HepG2 (cell line): ENCODE measurements around the gene THY1. TPM values are rescaled to one million over a fixed set of nuclear protein-coding genes. Genes with fewer than 3 reads are reported as not detected.
A peak's percentile ranks its signal among the peaks of the same experiment; 100 is the strongest.

ENCODE experiments used
- ATAC-seq: fragments of 200-7000 bp; cut with Tn5 transposase; 3 replicates; pipeline ENCODE4 v1.9.1; 2020; ENCODE audit warnings: mild to moderate bottlenecking, moderate library complexity
- BruUV-seq: library from RNA; stranded (reverse); fragments of 400-500 nt; replicated peaks from 2 replicates; lab custom pipeline; 2021; lab: Mats Ljungman, UMichigan
- CTCF ChIA-PET: fragments of 300-600 bp; formaldehyde crosslinking; extraction: SDS; loops from one replicate; lab custom pipeline; 2021; ENCODE audit warnings: low total read pairs, inconsistent platforms, low intra/inter-chr PET ratio; lab: Yijun Ruan, JAX
- POLR2A ChIA-PET: fragments of 350-600 bp; sonication (Branson Sonifier 250); formaldehyde crosslinking; loops from one replicate; lab custom pipeline; 2020; ENCODE audit warnings: antibody characterized with exemption, inconsistent platforms; lab: Yijun Ruan, JAX
- DNase-seq: peaks from one replicate; pipeline ENCODE4 v3.0.0-alpha.2; 2015; ENCODE audit warnings: low spot score
- FAIRE-seq: peaks from 3 replicates; lab custom pipeline; 2011; peaks lifted over from hg19 to GRCh38; lab: Jason Lieb, UNC
- H2AFZ ChIP-seq: one replicate; pipeline ENCODE4 v1.6.1; 2011; ENCODE audit warnings: low read length, inconsistent platforms
- H3K27ac ChIP-seq: fragments of 300-600 bp; 3 replicates; pipeline ENCODE4 v1.8.0; 2011; ENCODE audit warnings: mixed run types, mild to moderate bottlenecking, mixed read lengths, low read length, inconsistent platforms; ENCODE audit not compliant: insufficient read depth; ENCODE audit errors: extremely low read length
- H3K27me3 ChIP-seq, 2 experiments: fragments of 200-600 bp in 1 of 2; 2 replicates in 1 of 2; 3 replicates in 1 of 2; pipeline versions ENCODE4 v1.6.0 to v1.8.0; 2011; ENCODE audit warnings: low read length in 2 of 2, mild to moderate bottlenecking in 2 of 2, moderate library complexity in 2 of 2, inconsistent platforms in 1 of 2; ENCODE audit not compliant: insufficient read depth in 2 of 2, control insufficient read depth in 1 of 2
- H3K36me3 ChIP-seq, 2 experiments: fragments of 200-600 bp in 1 of 2; replicated peaks in 1 of 2; 2 replicates in 1 of 2; 3 replicates in 1 of 2; pipeline versions ENCODE4 v1.5.1 to v1.8.0; 2011; ENCODE audit warnings: low read length in 2 of 2, inconsistent platforms in 1 of 2; ENCODE audit not compliant: insufficient read depth in 2 of 2, control insufficient read depth in 1 of 2
- H3K4me1 ChIP-seq: 2 replicates; pipeline ENCODE4 v1.5.1; 2012; ENCODE audit warnings: low read length, inconsistent platforms; ENCODE audit not compliant: insufficient read depth
- H3K4me2 ChIP-seq: 2 replicates; pipeline ENCODE4 v1.6.0; 2011; ENCODE audit warnings: low read depth, low read length, inconsistent platforms
- H3K4me3 ChIP-seq, 3 experiments: fragments of 200-600 bp in 1 of 3; sonication (generic), shearing (Covaris generic) in 1 of 3; replicated peaks in 1 of 3; 2 replicates each; pipeline ENCODE4 v1.5.1; 2011 to 2016; ENCODE audit warnings: low read length in 3 of 3, inconsistent platforms in 2 of 3, low read depth in 2 of 3, mild to moderate bottlenecking in 2 of 3, control low read depth in 1 of 3, mixed read lengths in 1 of 3; ENCODE audit not compliant: insufficient read depth in 1 of 3
- H3K79me2 ChIP-seq: one replicate; pipeline ENCODE4 v1.6.1; 2011; ENCODE audit warnings: low read length, inconsistent platforms; ENCODE audit not compliant: insufficient read depth
- H3K9ac ChIP-seq: 2 replicates; pipeline ENCODE4 v1.6.0; 2011; ENCODE audit warnings: mild to moderate bottlenecking, low read depth, low read length, inconsistent platforms; ENCODE audit not compliant: insufficient read depth
- H3K9me3 ChIP-seq: 2 replicates; pipeline ENCODE4 v1.5.1; 2012; ENCODE audit warnings: mild to moderate bottlenecking, low read length
- H4K20me1 ChIP-seq: 2 replicates; pipeline ENCODE4 v1.6.0; 2011; ENCODE audit warnings: inconsistent platforms, mild to moderate bottlenecking, low read length, moderate library complexity; ENCODE audit not compliant: insufficient read depth
- ARID4A ChIP-seq: sonication (generic); formaldehyde crosslinking; IDR thresholded peaks from 2 replicates; pipeline ENCODE4 v1.5.0; 2020; ENCODE audit warnings: mild to moderate bottlenecking, missing genetic modification reagents, borderline replicate concordance
- ATM ChIP-seq: fragments of 450-650 bp; IDR thresholded peaks from 2 replicates; pipeline ENCODE4 v1.7.1; 2017; ENCODE audit warnings: mild to moderate bottlenecking, borderline replicate concordance
- EHMT2 ChIP-seq: fragments of 200-600 bp; sonication (generic); IDR thresholded peaks from 2 replicates; pipeline ENCODE4 v1.7.0; 2017; ENCODE audit warnings: antibody characterized with exemption, low read depth, low read length, borderline replicate concordance
- RFXAP ChIP-seq: sonication (generic); formaldehyde crosslinking; IDR thresholded peaks from 2 replicates; pipeline ENCODE4 v1.4.0; 2020; ENCODE audit warnings: missing genetic modification reagents, borderline replicate concordance
- ZMYM2 ChIP-seq: sonication (generic); formaldehyde crosslinking; IDR thresholded peaks from 2 replicates; pipeline ENCODE4 v1.8.0; 2022; ENCODE audit warnings: mild to moderate bottlenecking, missing genetic modification reagents
- ZNF652 ChIP-seq: IDR thresholded peaks from 2 replicates; pipeline ENCODE4 v1.6.1; 2016; ENCODE audit warnings: low read depth, borderline replicate concordance
- WGBS: methylation state at CpG from one replicate; pipeline ENCODE4 v1.1.6; 2017; ENCODE audit warnings: low lambda C conversion rate; 5-methylcytosine and 5-hydroxymethylcytosine counted together
- in situ Hi-C: cut with HindIII; loops from 2 replicates; pipeline ENCODE4 v1.10.0; 2017; ENCODE audit warnings: low pct_unique_long_range_greater_than_20kb; ENCODE audit not compliant: extremely low pct_ligation_motif_present
- intact Hi-C: fragments of 100-400 bp; cut with micrococcal nuclease; formaldehyde crosslinking; loops from one replicate; pipeline ENCODE4 v1.10.0; 2022; ENCODE audit not compliant: unreplicated experiment
- polyA plus RNA-seq, 8 experiments: library from polyadenylated mRNA; depleted of rRNA in 3 of 8; stranded (reverse) in 7 of 8; unstranded in 1 of 8; fragments of >200 nt; fragmentation: Illumina TruSeq in 4 of 8; extraction: Trizol in 4 of 8; gene quantifications; 2 replicates each; pipeline versions ENCODE4 v1.2.1 to v1.2.3, GENCODE V29; 2011 to 2016; ENCODE audit warnings: low read depth in 4 of 8, missing spikeins in 1 of 8, mixed read lengths in 1 of 8; ENCODE audit not compliant: insufficient read depth in 1 of 8
- total RNA-seq, 5 experiments: library from RNA; depleted of rRNA; stranded (reverse); fragments of >200 nt; fragmentation: Illumina TruSeq; extraction: Trizol; gene quantifications; 2 replicates each; pipeline ENCODE4 v1.2.3, GENCODE V29; 2016; ENCODE audit warnings: low read depth in 1 of 5
- TF ChIP-seq, protein P1 (sequence below): sonication (generic); formaldehyde crosslinking; IDR thresholded peaks from 2 replicates; pipeline ENCODE4 v1.4.0; 2020; ENCODE audit warnings: missing genetic modification reagents, borderline replicate concordance
- TF ChIP-seq, protein P2 (sequence below): sonication (generic); formaldehyde crosslinking; conservative IDR thresholded peaks from 2 replicates; pipeline ENCODE4 v1.8.1; 2023; ENCODE audit warnings: missing genetic modification reagents

The THY1 gene
- total and polyA plus RNA-seq, 2 of the 13 experiments (the other 11 are each of a cell fraction or from before 2014, with no cell fraction given): not detected

DNA sequence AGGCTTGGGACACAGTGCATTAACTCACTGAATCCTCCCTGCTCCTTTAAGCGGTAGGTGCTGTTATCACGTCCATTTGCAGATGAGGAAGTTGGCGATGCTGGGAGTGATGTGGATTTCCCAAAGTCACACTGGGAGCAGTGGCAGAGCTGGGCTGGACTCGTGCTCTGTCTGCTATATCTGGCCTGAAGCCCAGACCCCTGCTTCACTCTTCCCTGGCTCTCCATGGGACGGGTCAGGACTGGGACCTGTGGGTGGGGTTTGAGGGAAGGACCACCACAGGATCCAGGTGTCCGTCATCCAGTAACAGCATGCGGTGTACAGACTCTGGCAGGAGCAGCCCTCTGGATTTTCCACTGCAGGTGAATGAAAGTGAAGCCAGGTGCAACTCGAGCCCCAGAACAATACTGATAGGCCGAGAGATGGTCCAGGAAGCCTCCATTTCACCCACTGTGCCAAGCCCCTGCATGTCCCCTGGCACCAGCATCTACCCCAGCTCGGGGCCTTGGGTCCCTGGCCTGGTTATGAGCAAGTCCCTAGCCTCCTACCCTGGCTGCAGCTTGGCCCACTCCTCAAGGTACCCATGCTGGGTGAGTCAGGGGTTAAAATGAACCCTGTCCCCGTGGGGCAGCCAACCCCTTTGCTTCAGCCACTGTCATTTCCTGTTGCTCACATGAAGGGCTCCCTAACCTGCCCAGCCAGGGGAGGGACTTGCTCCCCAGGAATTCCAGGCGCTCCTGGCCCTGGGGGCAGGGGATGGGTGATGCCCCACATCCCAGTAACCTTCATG, 45.7 kb downstream of the THY1 start:
- 71% methylated on average over 11 of the region's 12 CpGs for WGBS
- Histone ChIP-seq H3K4me1 (peaks cover 92% of the 10 kb centered on the region), H3K27me3 (no peaks in the 10 kb centered on the region; a peak in 1 of 5 replicates), H3K79me2 (peaks cover 28% of the 10 kb centered on the region), H3K9me3 (no peaks in the 10 kb centered on the region), H2AFZ (no peak overlapping the region), H3K4me3 (peak overlapping the region in 1 of 3 experiments; percentile 25; a peak in 1 of 6 replicates), H3K36me3 (no peaks in the 10 kb centered on the region), H4K20me1 (no peaks in the 10 kb centered on the region), H3K27ac (peak overlapping the region; percentile 68), H3K4me2 (peak overlapping the region; percentile 42), H3K9ac (0 out of 2 replicates have a peak overlapping the region, but pooled peaks have one; percentile 18)
- in situ Hi-C loops (loop anchor here (5.0 kb wide), 1 partner anchor 95 kb away; no protein-coding TSS in a partner anchor), intact Hi-C loops (no loop called here)
- DNase-seq (no peak), FAIRE-seq (no peak), ATAC-seq (no peak)
- BruUV-seq: no TSS peak
- POLR2A ChIA-PET: interaction anchor here (0.9 to 4.4 kb wide), 11 partner anchors 9 to 805 kb away, joined by 3 to 22 read pairs (median 10); partner anchors contain the start of genes ARCN1, C1QTNF5, CBL and MCAM
- CTCF ChIA-PET: interaction anchor here (1.3 kb wide), 1 partner anchor 37 kb away, joined by 3 read pairs; no protein-coding TSS in a partner anchor
- TF ChIP-seq ZNF652 (CRISPR knock-in tag): peak; percentile 86
- TF ChIP-seq, protein P1, sequence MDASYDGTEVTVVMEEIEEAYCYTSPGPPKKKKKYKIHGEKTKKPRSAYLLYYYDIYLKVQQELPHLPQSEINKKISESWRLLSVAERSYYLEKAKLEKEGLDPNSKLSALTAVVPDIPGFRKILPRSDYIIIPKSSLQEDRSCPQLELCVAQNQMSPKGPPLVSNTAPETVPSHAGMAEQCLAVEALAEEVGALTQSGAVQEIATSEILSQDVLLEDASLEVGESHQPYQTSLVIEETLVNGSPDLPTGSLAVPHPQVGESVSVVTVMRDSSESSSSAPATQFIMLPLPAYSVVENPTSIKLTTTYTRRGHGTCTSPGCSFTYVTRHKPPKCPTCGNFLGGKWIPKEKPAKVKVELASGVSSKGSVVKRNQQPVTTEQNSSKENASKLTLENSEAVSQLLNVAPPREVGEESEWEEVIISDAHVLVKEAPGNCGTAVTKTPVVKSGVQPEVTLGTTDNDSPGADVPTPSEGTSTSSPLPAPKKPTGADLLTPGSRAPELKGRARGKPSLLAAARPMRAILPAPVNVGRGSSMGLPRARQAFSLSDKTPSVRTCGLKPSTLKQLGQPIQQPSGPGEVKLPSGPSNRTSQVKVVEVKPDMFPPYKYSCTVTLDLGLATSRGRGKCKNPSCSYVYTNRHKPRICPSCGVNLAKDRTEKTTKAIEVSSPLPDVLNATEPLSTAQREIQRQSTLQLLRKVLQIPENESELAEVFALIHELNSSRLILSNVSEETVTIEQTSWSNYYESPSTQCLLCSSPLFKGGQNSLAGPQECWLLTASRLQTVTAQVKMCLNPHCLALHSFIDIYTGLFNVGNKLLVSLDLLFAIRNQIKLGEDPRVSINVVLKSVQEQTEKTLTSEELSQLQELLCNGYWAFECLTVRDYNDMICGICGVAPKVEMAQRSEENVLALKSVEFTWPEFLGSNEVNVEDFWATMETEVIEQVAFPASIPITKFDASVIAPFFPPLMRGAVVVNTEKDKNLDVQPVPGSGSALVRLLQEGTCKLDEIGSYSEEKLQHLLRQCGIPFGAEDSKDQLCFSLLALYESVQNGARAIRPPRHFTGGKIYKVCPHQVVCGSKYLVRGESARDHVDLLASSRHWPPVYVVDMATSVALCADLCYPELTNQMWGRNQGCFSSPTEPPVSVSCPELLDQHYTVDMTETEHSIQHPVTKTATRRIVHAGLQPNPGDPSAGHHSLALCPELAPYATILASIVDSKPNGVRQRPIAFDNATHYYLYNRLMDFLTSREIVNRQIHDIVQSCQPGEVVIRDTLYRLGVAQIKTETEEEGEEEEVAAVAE (CRISPR knock-in tag): no peak
- TF ChIP-seq EHMT2: no peak
- no peak for TF ChIP-seq RFXAP
- no peak for TF ChIP-seq ZMYM2 (CRISPR knock-in tag)
- TF ChIP-seq ATM: no peak
- no peak for TF ChIP-seq ARID4A (CRISPR knock-in tag)
- TF ChIP-seq, protein P2, sequence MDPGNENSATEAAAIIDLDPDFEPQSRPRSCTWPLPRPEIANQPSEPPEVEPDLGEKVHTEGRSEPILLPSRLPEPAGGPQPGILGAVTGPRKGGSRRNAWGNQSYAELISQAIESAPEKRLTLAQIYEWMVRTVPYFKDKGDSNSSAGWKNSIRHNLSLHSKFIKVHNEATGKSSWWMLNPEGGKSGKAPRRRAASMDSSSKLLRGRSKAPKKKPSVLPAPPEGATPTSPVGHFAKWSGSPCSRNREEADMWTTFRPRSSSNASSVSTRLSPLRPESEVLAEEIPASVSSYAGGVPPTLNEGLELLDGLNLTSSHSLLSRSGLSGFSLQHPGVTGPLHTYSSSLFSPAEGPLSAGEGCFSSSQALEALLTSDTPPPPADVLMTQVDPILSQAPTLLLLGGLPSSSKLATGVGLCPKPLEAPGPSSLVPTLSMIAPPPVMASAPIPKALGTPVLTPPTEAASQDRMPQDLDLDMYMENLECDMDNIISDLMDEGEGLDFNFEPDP: 0 out of 2 replicates have a peak, but pooled peaks have one; percentile 66
